IPS-NIHi11 (cell line): ENCODE data around the gene TNRC6B.
"Not testable (repeated sequence)": the region's sequence is repeated elsewhere in the genome, so short reads cannot be mapped to it uniquely, and the experiment has no call there.

Experiments used
- DNase-seq: peaks from one replicate; pipeline ENCODE4 v3.0.0; 2012; ENCODE audit warnings: mixed read lengths, low spot score

The TNRC6B gene

DNA sequence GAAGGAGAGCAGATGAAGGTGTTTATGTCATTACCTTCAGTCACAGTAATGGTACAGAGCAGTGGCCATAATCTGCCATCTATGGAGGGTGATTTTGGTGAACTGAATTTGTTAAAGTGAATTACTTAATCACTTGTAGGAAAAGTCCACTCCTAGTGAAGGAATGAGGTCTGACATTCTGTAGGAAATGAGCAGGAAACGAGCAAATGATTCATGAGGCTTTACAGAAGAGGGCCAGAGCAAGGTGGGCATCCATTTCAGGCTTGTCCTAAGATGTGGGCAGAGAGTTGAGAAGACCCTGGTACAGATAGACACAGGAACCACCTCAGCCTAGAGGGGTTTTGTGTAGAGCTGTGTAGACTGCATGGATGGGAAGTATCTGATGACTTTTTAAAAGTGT, 186.7 kb downstream of the TNRC6B start:
- no peak for DNase-seq

DNA sequence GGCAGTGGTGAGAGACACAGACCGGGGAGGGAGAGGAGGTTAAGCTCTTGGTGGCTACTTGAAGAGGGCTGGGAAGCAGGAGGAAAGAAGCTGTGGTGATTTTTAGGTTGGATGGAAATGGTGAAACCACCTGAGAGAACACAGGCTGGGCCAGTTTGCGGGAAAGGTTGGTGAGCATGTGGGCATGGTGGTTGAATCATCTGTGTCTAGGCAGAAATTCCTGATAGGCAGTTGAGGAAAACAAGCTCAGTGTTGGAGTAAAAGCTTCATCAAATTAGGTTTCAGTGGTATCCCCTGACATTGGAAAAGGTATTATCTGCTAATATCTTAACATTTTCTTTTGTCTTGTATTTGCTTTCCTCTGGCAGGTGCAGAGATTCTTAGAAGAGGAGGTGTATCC, 188.3 kb downstream of the TNRC6B start:
- DNase-seq, result no peak

DNA sequence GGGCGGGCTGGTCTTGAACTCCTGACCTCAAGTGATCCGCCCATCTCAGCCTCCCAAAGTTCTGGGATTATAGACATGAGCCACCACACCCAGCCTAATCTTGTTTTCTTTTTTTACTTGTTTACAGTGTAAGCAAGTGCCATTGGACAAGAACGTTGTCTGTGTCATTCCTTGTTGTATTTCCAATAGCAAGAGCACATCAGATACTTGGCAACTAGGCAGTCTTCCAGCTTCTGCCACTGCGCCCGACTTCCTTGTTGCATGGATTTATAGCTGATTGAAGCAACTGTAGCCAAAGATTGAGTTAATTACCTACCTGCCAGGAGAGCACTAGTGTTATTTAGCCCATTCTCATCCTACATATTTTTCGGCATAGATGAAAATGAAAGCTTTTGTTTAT, 189.6 kb downstream of the TNRC6B start:
- no peak for DNase-seq

DNA sequence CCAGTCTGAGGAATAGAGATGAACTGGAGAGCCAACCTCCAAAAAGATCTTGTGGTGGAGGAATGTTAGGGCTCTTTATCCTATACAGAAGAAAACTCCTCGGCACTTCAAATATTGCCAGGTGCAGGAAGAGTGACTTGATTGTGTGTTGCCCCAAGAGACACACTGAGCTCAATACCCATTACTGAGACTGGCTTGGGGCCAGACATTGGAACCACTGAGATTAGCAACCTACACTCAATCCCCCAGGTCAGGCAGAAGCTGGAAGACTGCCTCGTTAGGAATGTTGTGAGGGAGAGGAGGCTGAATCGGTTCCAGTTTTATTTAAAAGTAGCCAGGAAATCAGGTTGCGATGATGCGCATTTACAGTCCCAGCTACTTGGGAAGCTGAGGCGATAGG, 190.3 kb downstream of the TNRC6B start:
- no peak for DNase-seq

DNA sequence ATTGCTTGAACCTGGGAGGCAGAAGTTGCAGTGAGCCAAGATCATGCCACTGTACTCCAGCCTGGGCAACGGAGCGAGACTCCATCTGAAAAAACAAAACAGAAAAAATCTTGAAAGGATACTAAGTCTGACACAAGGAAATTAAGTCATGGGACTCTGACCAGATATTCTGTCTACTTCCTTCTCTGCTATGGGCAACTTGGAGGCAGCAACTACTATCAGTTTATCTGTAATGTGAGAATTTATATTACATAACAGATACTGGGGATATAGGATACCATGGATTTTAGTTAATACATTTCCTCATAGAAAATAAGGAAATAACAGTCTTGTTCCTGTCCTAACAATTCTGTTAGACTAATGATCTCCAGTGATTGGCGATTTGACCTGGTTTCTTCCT, 191.1 kb downstream of the TNRC6B start:
- no peak for DNase-seq

DNA sequence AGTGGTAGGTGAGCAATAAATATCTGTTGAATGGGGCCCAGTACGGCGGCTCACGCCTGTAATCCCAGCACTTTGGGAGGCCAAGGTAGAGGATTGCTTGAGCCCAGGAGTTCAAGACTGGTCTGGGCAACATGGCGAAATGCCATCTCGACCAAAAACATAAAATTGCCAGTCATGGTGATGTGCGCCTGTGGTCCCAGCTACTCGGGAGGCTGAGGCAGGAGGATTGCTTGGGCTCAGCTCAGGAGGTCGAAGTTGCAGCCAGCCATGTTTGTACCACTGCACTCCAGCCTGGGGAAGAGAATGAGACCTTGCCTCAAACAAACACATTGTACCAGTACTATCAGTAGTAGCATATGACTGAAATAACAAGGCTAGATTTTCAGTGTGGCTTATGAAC, 196.8 kb downstream of the TNRC6B start:
- no peak for DNase-seq

DNA sequence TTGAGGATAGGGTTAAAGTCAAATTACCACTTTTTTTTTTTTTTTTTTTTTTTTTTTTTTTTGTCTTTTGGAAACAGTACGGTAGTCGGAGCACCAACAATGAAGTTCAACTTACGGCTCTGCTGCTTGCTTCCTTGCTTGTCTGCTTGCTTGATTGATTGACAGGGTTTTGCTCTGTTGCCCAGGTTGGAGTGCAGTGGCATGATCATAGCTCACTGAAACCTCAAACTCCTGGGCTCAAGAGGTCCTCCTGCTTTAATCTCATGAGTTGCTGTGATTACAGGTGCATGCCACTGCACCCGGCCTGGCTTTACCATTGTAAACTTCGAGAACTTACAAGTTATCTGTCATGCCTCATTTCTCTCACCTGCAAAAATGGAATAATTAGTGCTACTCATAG, 198.4 kb downstream of the TNRC6B start:
- no peak for DNase-seq

DNA sequence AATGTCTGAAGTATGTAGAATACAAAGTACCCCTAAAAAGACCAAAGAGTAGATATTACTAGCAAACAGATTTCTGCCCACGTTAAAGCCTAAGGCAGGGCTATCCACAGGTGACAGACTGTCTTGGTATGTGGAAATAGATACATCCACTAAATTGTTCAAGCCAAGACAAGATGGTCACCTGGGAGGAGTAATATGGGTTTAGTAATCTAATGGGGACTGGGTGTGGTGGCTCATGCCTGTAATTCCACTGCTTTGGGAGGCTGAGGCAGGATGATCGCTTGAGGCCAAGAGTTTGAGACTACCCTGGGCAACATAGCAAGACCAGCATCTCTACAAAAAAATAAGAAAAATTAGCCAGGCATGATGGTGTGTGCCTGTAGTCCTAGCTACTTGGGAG, 200.2 kb downstream of the TNRC6B start:
- DNase-seq, result no peak

DNA sequence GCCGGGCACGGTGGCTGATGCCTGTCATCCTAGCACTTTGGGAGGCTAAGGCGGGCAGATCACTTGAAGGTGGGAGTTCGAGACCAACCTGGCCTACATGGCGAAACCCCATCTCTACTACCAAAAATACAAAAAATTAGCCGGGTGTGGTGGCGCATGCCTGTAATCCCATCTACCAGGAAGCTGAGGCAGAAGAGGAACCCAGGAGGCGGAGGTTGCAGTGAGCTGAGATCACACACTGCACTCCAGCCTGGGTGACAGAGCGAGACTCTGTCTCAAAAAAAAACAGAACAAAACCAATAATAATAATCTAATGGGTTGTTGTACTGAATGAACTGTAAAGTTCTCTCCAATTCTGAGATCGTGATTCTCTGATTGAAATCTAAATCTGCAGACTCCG, 200.7 kb downstream of the TNRC6B start:
- not testable (repeated sequence) for DNase-seq

DNA sequence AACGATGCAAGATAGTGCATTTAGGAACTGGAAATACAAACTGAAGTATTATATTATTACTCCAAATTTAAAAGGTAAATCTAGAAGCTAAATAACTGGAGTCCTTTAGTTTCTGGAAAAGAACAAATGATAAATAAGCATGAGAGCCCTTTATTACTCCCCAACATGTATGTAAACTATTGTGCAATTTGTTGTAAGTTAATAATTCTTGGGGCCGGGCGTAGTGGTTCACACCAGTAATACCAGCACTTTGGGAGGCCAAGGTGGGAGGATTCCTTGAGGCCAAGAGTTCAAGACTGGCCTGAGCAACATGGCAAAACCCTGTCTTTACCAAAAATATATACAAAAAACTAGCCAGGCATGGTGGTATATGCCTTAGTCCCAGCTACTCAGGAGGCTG, 203.7 kb downstream of the TNRC6B start:
- DNase-seq, result no peak

DNA sequence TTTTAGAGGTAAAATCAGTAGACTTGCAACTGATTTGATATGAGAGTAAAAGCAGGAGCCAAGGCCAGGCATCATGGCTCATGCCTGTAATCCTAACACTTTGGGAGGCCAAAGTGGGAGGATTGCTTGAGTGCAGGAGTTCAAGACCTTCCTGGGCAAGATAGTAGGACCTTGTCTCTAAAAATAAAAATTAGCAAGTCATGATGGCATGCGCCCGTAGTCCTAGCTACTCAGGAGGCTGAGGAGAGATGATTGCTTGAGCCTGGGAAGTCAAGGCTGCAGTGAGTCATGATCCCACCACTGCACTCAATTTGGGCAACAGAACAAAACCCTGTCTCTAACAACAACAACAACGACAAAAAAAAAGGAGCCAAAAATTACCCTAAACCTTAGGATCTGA, 206.2 kb downstream of the TNRC6B start:
- no peak for DNase-seq

DNA sequence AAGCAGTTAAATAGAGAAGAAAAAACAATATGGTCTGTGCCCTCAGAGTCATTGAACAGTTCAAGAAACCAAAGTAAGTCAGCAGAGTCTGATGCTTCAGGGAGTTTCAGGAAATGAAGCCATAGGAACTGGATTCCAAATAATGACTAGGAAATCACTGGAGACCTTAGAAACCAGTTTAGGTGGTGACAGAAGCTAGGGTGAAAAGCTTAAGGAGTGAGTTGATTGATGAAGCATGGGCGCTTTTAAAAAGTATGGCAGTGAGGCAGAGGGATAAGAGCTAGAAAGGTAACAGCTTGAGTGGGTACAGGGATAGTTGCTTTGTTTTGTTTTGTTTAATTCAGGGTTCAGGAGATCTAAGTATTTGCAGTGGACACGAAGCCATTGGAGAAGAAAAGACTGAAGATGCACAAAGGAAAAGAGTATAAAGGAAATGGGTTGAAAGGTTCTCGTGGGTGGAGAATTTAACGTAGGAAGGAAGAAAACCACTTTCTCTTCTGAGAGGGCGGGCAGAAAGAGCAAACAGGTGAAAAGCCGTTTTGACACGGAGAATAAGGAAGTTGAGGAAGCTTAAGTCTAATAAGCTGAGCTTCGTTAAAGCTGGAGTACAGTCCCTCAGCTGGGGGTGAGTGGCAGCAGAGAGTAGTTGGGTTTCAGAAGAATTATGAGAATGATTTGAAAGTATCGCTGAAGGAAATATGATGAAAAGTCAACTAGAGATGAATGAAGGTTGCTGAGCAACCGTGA, 207.5 kb downstream of the TNRC6B start:
- DNase-seq, result no peak
